ENCODE measurements around the gene BEST4.
"Not testable (repeated sequence)": the region's sequence is repeated elsewhere in the genome, so short reads cannot be mapped to it uniquely, and the experiment has no call there.

The BEST4 gene

GRCh38 chr1:44803312-44804095 is 15.5 kb upstream of the BEST4 start:
- DNase-seq (ENCODE audit: low spot score in 2 of 2), result no peak
- peaks cover 51% of the 10 kb centered on the region for H3K4me1 Mint-ChIP-seq
- no peak for ATAC-seq (replicated peaks; ENCODE audit: extremely low read depth, poor library complexity, severe bottlenecking)

GRCh38 chr1:44803062-44803311 is 15.0 kb upstream of the BEST4 start:
- DNase-seq (ENCODE audit: low spot score in 2 of 2) (no peak), ATAC-seq (replicated peaks; ENCODE audit: extremely low read depth, poor library complexity, severe bottlenecking) (no peak)
- Mint-ChIP-seq H3K27me3 (no peaks in the 10 kb centered on the region), H3K27ac (ENCODE audit: low read depth) (peak overlapping the region; percentile 75), H3K4me1 (peaks cover 48% of the 10 kb centered on the region), H3K36me3 (ENCODE audit: insufficient read depth) (peaks cover 68% of the 10 kb centered on the region), H3K4me3 (peak overlapping the region; percentile 63), H3K9me3 (no peaks in the 10 kb centered on the region)

More at GRCh38 chr1:44803312-44804095, 15.5 kb upstream of the BEST4 start:
- peaks cover 70% of the 10 kb centered on the region for H3K36me3 Mint-ChIP-seq (ENCODE audit: insufficient read depth)
- H3K9me3 Mint-ChIP-seq, result no peaks in the 10 kb centered on the region
- no peaks in the 10 kb centered on the region for H3K27me3 Mint-ChIP-seq
- peak overlapping the region; percentile 75 for H3K27ac Mint-ChIP-seq (ENCODE audit: low read depth)
- H3K4me3 Mint-ChIP-seq, result peak overlapping the region; percentile 63

GRCh38 chr1:44802306-44803061 is 14.5 kb upstream of the BEST4 start:
- no peaks in the 10 kb centered on the region for H3K27me3 Mint-ChIP-seq
- no peaks in the 10 kb centered on the region for H3K9me3 Mint-ChIP-seq
- H3K4me3 Mint-ChIP-seq, result peak overlapping the region; percentile 64
- ATAC-seq (replicated peaks; ENCODE audit: extremely low read depth, poor library complexity, severe bottlenecking), result no peak
- H3K36me3 Mint-ChIP-seq (ENCODE audit: insufficient read depth), result peaks cover 63% of the 10 kb centered on the region
- peak overlapping the region; percentile 75 for H3K27ac Mint-ChIP-seq (ENCODE audit: low read depth)
- no peak for DNase-seq (ENCODE audit: low spot score in 2 of 2)
- peaks cover 43% of the 10 kb centered on the region for H3K4me1 Mint-ChIP-seq

GRCh38 chr1:44801491-44802305 is 13.7 kb upstream of the BEST4 start:
- ATAC-seq (replicated peaks; ENCODE audit: extremely low read depth, poor library complexity, severe bottlenecking), result peak; percentile 6
- peak overlapping the region; percentile 75 for H3K27ac Mint-ChIP-seq (ENCODE audit: low read depth)
- no peaks in the 10 kb centered on the region for H3K9me3 Mint-ChIP-seq
- peaks cover 35% of the 10 kb centered on the region for H3K4me1 Mint-ChIP-seq
- no peak for DNase-seq (ENCODE audit: low spot score in 2 of 2)
- peak overlapping the region; percentile 64 for H3K4me3 Mint-ChIP-seq
- no peaks in the 10 kb centered on the region for H3K27me3 Mint-ChIP-seq
- H3K36me3 Mint-ChIP-seq (ENCODE audit: insufficient read depth), result peaks cover 56% of the 10 kb centered on the region

DNA sequence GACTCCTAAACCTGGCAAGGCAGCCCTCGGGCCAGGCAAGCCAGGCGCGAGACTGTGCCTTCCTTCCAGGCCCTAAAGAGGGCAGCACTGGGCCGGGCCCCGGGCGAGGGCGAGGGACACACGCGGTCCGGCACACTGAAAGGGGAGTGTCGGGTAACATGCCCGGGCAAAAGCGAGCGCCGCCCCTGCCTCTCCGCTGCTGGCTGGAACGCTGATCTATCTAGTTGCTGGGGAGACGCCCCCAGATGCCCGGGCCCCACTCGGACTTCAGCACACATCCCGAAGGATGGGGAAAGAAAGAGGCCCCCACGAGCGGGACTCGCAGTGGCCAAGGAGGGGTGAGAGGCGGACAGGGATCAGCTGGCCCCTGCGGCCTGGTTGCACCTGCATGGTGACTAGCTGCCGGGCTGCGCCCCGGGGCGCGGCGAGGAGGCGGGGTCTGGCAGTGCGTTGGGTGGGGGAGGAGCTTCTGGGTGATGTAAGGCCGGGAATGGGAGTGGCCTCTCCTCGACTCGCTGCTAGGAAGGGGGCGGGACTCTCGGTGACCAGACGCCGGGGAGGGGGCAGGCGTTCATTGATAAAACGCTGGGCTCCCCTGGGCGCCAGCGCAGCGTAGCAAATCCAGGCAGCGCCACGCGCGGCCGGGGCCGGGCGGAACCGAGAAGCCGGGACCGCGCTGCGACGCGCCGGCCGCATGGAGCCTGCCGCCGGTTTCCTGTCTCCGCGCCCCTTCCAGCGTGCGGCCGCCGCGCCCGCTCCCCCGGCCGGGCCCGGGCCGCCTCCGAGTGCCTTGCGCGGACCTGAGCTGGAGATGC is 12.0 kb upstream of the BEST4 start, which contains the start of gene PLK3:
PLK3 (plus strand) TSS at position 608 of the 815 bp plus-strand sequence; CDS start at position 695, 87 bp downstream.
- no peaks in the 10 kb centered on the region for H3K9me3 Mint-ChIP-seq
- peak within 1 kb of the TSS; percentile 98 for H3K27ac Mint-ChIP-seq (ENCODE audit: low read depth)
- H3K4me1 Mint-ChIP-seq, result peaks cover 35% of the 10 kb centered on the region
- no peaks in the 10 kb centered on the region for H3K27me3 Mint-ChIP-seq
- ATAC-seq (replicated peaks; ENCODE audit: extremely low read depth, poor library complexity, severe bottlenecking) (peak; percentile 70), DNase-seq (ENCODE audit: low spot score in 2 of 2) (peak; percentile 94 to 98)
- H3K36me3 Mint-ChIP-seq (ENCODE audit: insufficient read depth), result peaks cover 45% of the 10 kb centered on the region
- peak within 1 kb of the TSS; percentile 64 for H3K4me3 Mint-ChIP-seq

GRCh38 chr1:44798481-44799365 is 10.8 kb upstream of the BEST4 start:
- Mint-ChIP-seq H3K27ac (ENCODE audit: low read depth) (peak overlapping the region; percentile 98), H3K27me3 (no peaks in the 10 kb centered on the region), H3K4me1 (peaks cover 32% of the 10 kb centered on the region), H3K9me3 (no peaks in the 10 kb centered on the region), H3K36me3 (ENCODE audit: insufficient read depth) (peaks cover 32% of the 10 kb centered on the region), H3K4me3 (no peak overlapping the region)
- ATAC-seq (replicated peaks; ENCODE audit: extremely low read depth, poor library complexity, severe bottlenecking), result no peak
- no peak for DNase-seq (ENCODE audit: low spot score in 2 of 2)

GRCh38 chr1:44797886-44798285 is 9.9 kb upstream of the BEST4 start:
- H3K27me3 Mint-ChIP-seq, result not testable (repeated sequence)

DNA sequence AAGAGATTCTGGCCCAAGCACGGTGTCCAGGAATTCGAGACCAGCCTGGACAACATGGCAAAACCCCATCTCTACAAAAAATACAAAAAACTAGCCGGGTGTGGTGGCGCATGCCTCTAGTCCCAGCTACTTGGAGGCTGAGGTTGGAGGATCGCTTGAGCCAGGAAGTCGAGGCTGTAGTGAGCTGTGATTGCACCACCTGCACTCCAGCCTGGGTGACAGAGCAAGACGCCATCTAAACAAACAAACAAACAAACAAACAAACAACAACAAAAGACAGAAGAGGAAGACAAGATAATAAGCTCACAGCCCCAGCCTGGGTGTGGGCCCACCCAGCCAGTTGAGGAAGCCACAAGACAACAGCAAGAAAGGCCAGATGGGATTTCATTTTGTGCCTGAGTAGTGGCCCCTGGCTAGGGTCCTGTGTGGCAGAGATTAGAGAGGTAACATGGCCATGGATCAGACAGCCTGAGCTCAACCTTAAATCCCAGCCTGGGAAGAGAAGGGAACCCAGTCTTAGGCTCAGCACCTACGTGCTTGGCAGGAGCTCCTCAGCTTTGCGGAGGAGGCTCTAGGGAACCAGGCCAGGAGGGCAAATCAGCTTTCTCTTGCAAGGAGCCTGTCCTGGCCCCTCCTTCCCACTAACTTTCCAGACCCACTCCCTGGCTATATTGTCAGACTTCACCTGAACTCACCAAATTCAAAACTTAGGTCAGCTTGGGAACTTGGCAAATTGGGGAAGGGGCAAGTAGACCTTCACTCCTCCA is 4.9 kb upstream of the BEST4 start:
- H3K4me3 Mint-ChIP-seq, result no peak overlapping the region
- no peaks in the 10 kb centered on the region for H3K4me1 Mint-ChIP-seq
- no peaks in the 10 kb centered on the region for H3K9me3 Mint-ChIP-seq
- DNase-seq (ENCODE audit: low spot score in 2 of 2) (no peak), ATAC-seq (replicated peaks; ENCODE audit: extremely low read depth, poor library complexity, severe bottlenecking) (no peak)
- no peak overlapping the region for H3K27ac Mint-ChIP-seq (ENCODE audit: low read depth)
- H3K36me3 Mint-ChIP-seq (ENCODE audit: insufficient read depth), result no peaks in the 10 kb centered on the region
- no peaks in the 10 kb centered on the region for H3K27me3 Mint-ChIP-seq

More at GRCh38 chr1:44797886-44798285, 9.9 kb upstream of the BEST4 start:
- H3K27ac Mint-ChIP-seq (ENCODE audit: low read depth); H3K9me3 Mint-ChIP-seq; DNase-seq (ENCODE audit: low spot score in 2 of 2); H3K4me3 Mint-ChIP-seq; ATAC-seq (replicated peaks; ENCODE audit: extremely low read depth, poor library complexity, severe bottlenecking): not testable (repeated sequence)
- peaks cover 25% of the 10 kb centered on the region for H3K36me3 Mint-ChIP-seq (ENCODE audit: insufficient read depth)
- peaks cover 23% of the 10 kb centered on the region for H3K4me1 Mint-ChIP-seq

DNA sequence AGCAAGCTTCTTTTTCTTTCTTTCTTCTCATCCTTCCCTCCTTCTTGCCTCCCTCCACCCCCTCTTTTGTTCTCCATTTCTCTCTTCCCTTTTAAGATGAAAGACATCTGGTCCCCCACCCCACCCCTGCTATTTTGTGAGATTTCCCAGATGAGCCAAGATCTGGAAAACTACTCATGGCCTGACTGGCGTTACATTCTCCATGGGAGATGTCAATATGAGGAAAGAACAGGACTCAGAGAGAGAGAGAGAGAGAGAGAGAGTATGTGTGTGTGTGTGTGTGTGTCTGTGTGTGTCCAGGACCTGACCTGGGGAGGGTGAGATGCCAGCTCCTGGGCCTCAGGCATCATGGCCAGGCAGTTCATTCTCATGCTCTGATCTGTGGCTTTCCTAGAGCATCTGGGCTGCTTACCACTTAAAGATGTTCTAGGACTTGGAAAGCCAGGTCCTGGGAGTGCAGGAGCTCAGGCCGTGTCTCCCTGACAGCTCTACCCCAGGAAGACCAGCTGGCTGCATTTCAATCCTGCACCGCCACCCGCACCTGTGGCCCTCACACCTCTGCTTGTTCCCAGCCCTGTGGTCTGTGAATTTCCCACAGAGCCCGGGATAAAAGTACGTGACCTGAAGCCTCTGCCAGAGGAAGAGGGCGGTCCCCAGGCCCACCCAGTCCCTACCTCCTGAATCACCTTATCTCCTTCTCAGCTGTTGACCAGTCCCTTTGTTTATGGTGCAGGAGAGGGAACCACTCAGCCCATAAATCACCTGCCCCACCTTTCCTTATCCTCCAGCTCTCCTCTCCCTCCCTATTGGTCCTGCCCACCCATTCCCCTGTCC is 3.2 kb upstream of the BEST4 start:
- H3K27ac Mint-ChIP-seq (ENCODE audit: low read depth), result no peak overlapping the region
- H3K9me3 Mint-ChIP-seq, result no peaks in the 10 kb centered on the region
- H3K4me3 Mint-ChIP-seq, result no peak overlapping the region
- no peaks in the 10 kb centered on the region for H3K27me3 Mint-ChIP-seq
- H3K4me1 Mint-ChIP-seq, result peaks cover 6% of the 10 kb centered on the region
- H3K36me3 Mint-ChIP-seq (ENCODE audit: insufficient read depth), result peaks cover 4% of the 10 kb centered on the region
- DNase-seq (ENCODE audit: low spot score in 2 of 2) (no peak), ATAC-seq (replicated peaks; ENCODE audit: extremely low read depth, poor library complexity, severe bottlenecking) (no peak)

DNA sequence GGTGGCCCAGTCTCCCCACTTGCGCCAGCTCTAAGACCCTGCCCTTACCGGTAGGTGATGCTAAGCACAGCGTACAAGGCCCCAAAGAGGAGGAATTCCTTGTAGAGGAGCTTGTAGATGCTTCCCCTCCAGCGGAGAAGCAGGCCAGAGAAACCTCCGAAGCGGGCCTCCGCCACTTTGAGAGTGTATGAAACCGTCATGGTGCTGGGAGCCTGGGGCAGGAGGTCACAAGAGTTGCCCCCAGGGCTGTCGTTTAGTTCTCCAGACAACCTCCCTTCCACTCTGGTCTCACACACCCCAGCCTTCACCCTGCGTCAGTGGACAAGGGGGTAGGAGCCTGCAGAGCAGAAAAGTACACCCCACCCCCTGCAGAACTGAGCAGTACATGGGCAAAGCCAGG is 464 bp downstream of the BEST4 start:
- Mint-ChIP-seq H3K36me3 (ENCODE audit: insufficient read depth) (peaks cover 5% of the 10 kb centered on the region), H3K4me3 (no peak overlapping the region), H3K9me3 (no peaks in the 10 kb centered on the region), H3K27ac (ENCODE audit: low read depth) (no peak overlapping the region), H3K4me1 (peaks cover 27% of the 10 kb centered on the region), H3K27me3 (no peaks in the 10 kb centered on the region)
- DNase-seq (ENCODE audit: low spot score in 2 of 2), result no peak
- ATAC-seq (replicated peaks; ENCODE audit: extremely low read depth, poor library complexity, severe bottlenecking), result no peak
